Stimulated activated CD8-positive, alpha-beta memory T cell treated with anti-CD3 and anti-CD28 coated beads, Interleukin-15, amount 100 ng/mL, for 24 hours (primary cell): ENCODE measurements around the gene SCUBE2.
"Not testable (repeated sequence)": the region's sequence is repeated elsewhere in the genome, so short reads cannot be mapped to it uniquely, and the experiment has no call there.

Source experiments
- DNase-seq: peaks from one replicate; pipeline ENCODE4 v3.0.0-alpha.2; 2020; ENCODE audit warnings: low read depth

Gene SCUBE2

DNA sequence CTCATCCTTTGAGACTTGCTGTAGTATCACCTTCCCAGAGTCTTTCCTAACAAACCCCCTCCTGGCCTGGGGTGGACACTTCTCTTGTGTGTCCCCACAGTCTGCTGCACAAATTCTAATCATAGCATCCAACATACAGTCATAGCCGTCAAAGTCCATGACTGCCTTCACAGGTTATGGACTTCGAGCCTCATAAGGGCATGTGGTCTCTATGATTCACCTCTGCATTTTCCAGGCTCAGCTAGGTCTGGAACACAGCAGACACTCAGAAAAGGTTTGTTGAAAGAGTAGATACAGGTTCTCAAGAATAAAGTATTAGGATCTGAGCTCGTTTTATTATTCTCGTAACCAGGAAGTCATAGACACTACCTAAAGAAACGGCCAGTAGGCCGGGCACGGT is 13.2 kb upstream of the SCUBE2 start:
- DNase-seq, result no peak

GRCh38 chr11:9103542-9104276 is 12.3 kb upstream of the SCUBE2 start:
- DNase-seq, result no peak

- DNase-seq, result no peak
These were observed 8.2 kb upstream of the SCUBE2 start for GRCh38 chr11:9099617-9100016.

GRCh38 chr11:9098455-9098854 is 7.1 kb upstream of the SCUBE2 start:
- not testable (repeated sequence) for DNase-seq

DNA sequence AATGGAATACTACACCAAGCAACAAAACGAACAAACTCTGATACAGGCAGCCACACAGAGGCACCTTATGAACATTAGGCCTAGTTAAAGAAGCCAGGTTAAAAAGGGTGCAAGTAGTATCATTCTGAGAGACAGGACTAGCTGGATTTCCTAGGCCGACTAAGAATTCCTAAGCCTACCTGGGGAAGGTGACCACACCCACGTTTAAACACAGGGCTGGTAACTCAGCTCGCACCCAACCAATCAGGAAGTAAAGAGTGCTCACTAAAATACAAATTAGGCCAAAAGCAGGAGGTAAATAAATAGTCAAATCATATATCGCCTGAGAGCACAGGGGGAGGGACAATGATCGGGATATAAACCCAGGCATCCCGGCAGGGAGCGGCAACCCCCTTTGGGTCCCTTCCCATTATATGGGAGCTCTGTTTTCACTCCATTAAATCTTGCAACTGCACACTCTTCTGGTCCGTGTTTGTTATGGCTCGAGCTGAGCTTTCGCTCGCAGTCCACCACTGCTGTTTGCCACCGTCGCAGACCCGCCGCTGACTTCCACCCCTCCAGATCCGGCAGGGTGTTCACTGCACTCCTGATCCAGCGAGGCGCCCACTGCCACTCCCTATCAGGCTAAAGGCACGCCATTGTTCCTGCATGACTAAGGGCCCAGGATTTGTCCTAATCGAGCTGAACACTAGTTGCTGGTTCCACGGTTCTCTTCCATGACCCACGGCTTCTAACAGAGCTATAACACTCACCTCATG is 6.0 kb upstream of the SCUBE2 start:
- not testable (repeated sequence) for DNase-seq

DNA sequence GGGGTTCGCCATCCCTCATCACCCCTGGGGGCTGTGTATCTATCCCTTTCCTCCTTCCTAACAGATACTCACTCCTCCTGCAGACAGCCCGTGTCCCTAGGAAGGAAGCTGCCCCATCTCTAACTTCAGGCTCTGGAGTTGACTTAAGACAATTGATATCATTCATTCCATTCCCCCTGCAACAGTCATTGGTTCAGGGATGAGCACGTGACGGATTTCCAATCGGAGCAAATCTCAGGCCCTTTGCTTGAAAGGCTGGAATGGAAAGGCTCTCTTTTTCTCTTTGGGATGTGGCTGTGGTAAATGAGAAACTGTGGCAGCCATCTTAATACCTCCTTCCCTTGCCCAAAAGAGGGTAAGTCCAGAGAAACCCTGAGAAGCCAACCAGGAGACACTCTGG is 5.0 kb upstream of the SCUBE2 start:
- no peak for DNase-seq

DNA sequence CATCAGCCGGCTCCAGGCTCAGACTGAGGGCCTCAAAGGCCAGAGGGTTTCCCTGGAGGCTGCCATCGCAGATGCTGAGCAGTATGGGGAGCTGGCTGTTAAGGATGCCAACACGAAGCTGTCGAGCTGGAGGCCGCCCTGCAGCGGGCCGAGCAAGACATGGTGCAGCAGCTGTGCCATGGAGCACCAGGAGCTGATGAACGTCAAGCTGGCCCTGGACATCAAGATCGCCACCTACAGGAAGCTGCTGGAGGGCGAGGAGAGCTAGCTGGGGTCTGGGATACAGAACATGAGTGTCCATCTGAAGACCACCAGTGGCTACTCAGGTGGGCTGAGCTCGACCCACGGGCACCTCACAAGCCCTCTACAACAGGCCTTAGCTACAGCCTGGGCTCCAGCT is 4.0 kb upstream of the SCUBE2 start:
- no peak for DNase-seq

DNA sequence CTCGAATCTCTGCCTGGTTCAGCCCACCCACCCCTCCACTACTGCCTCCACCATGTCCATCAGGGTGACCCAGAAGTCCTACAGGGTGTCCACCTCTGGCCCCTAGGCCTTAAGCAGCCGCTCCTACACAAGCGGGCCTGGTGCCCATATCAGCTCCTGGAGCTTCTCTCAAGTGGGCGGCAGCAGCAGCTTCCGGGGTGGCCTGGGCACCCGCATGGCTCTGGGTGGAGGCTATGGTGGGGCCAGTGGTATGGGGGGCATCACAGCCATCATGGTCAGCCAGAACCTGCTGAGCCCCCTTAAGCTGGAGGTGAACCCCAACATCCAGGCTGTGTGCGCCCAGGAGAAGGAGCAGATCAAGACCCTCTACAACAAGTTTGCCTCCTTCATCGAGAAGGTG is 3.0 kb upstream of the SCUBE2 start:
- DNase-seq, result no peak

DNA sequence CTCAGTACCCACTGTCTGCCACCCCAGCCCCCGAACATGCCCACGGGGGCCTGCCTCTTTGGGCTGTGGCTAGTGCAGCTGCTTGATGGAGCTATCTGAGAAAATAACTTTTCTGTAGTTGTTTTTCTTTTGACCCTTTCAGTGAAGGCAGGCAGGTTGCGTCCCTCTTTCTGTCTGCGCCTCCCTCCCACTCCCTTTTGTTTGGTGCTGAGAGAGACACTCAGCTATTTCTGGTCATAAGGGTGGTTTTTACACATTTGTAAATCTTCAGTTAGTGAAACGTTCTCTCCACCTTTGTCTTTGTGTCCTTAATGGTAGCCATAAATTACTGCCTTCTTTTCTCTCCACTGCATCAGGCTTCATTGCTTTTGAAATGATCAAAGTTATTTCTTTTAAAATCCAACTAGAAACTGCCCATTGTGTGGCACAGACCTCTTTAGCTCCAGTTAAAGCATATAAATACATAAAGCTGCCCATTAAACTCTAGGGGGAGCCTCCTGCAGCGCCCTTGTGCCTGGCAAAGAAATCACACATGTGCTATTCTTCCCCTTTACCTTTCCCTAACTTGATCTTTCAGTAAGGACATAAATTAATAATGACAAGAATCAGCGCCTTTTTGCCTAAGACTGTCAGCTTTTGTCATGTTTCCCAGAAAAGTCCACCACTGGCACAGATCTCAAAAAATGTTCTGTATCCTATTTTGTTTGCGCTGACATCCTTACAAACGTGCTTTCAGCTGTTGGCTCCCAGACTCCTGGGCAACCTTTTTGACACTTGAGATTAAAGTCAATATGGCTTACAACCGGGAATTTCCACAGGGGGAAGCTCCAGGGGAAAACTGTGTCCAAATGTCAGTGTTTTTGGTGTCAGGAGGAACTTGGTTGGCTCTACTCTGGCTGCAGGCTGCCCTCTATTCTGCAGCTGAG is 1.7 kb upstream of the SCUBE2 start:
- DNase-seq, result no peak

GRCh38 chr11:9092072-9092471 is 673 bp upstream of the SCUBE2 start:
- DNase-seq, result no peak

- no peak for DNase-seq
These were observed 833 bp downstream of the SCUBE2 start for GRCh38 chr11:9090488-9091043.

- DNase-seq, result no peak
These were observed 1.8 kb downstream of the SCUBE2 start for GRCh38 chr11:9089636-9090035.

DNA sequence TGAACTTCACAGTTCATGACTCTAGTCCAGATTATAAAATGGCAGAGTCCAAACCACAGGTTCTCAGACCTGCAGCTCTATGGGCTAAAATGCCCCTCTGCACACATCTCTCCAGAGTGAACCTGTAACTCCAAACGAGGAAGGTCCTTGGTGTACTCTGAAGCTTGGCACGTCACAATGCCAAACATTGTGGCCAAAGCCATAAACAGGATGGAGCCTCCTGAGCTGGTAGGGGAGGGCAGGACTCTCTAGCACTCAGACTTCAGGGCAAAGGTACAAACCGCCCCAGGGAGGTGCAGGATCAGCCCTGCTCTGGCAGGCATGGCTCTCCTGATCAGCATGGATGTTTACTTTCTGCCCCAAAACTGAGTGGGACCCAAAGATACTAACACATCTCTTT is 2.3 kb downstream of the SCUBE2 start:
- DNase-seq, result no peak

- DNase-seq, result no peak
These were observed 8.8 kb downstream of the SCUBE2 start for GRCh38 chr11:9082575-9082974.

- DNase-seq, result no peak
These were observed 10.2 kb downstream of the SCUBE2 start for GRCh38 chr11:9081153-9081552.

DNA sequence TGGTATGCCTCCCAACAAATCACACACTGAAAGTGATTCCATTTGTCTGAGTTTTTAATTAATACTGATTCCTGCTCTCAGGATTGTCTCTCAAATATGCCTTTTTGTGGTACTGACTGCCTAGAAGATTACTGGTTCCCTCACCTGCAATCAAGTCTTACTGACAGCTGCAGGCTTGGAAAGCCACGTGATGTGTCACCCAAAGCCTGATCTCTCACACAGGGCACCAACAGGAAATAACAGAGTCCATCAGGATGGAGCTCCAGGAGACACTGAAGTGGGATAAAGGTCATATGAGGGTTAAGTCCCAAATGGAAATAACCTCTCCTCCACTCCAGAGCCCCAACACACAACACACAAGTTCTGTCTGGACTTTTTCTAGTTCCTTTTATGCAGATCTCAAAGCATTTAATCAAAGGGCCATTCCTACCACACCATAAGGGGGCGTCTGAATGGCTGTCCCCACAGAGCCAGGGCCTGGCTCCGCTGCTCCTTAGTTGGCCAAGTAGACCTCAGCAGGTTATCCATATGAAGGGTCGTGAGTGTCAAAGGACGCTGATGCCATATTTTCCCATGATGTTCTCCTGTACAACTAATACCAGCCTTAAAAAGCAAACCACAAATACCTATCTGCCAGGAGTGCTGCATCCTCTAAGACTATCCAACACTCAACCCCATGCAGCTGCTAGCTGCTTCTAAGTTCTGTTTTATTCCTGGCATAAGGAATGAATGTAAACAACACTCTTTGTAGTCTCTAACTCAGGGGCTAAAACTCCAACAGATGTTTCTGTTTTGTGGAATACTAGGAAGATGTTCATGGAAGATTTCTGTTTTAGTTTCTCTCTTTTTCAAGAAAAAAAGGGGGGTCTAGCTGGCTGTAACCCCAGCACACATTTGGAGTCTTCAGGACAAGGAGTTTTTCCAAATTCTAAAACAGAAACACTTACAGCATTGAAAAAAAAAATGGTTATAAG is 13.0 kb downstream of the SCUBE2 start:
- DNase-seq, result no peak

DNA sequence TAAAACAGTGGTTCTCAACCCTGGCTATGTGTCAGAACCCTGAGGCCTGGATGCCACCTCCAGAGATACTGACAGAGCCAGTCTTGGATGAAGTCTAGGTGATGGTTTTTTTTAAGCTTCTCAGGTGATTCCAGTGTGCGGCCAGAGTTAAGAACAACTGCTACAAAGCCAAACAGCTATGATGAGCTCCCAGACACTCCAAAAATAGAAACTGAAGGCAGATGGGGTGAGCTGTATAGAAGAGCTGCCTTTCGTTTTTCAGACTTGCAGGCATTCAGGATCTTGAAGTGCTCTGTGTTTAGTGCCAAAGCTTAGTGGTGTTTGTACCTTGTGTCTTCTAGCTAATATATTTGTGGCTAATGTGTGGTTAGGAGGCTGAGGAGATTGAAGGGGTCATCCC is 14.2 kb downstream of the SCUBE2 start:
- no peak for DNase-seq

DNA sequence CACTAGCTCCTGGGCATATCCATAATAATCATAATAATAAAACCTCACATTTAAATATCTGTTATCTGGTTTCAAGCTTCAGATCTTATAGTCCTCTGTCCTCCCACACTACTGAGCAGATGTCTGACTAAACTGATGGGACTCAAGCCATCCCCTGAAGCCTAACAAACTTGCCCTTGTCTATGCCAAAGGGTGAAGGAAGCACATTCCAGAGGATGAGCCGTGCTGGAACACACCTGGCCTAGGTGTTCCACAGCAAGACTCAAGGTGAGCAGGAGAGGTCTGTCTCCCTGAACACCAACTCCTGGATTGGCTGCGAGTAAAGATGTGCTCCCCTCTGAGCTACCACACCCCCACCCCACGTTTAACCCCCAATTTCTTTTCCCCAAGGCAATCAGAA is 14.7 kb downstream of the SCUBE2 start:
- no peak for DNase-seq

DNA sequence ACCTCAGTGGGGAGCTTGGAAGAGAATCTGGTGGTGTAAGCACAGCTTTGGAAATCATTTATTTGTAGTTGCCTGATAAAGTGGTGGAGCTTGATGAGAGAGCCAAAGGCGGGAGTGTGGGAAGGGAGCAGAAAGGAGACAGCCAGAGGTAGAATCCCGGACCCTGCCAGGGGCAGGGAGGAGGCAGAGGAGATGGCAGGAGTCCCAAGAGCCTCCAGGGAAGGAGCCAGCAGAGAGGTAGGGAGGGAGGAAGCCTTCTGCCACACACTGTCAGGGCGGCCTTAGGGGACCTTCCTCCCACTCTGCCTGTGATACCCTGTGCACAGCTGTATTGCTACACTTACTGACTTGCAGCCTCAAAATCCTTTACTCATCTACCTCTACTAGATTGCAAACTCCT is 15.4 kb downstream of the SCUBE2 start:
- DNase-seq, result no peak

GRCh38 chr11:9075556-9075955 is 15.8 kb downstream of the SCUBE2 start:
- DNase-seq, result no peak
